ENCODE data around the gene FCHSD2.
A peak's percentile ranks its signal among the peaks of the same experiment; 100 is the strongest.

- TF ChIP-seq EZH2 (IDR thresholded peaks at IDR 0.05): no peak
- peak; percentile 87 for TF ChIP-seq CTCF (IDR thresholded peaks at IDR 0.05)
These were observed 35.8 kb upstream of the FCHSD2 start for GRCh38 chr11:73177778-73178539.
